Neural progenitor cell (in vitro differentiated cells): Measurements from ENCODE around the gene LRWD1.

Experiments
- EZH2 ChIP-seq: fragments of 200-600 bp; sonication (generic); IDR thresholded peaks from 2 replicates; pipeline ENCODE4 v1.6.1; 2017; ENCODE audit warnings: antibody characterized with exemption, mild to moderate bottlenecking, moderate library complexity
- EZH2phosphoT487 ChIP-seq: fragments of 200-600 bp; sonication (generic); IDR thresholded peaks from 2 replicates; pipeline ENCODE4 v1.6.1; 2017; ENCODE audit warnings: antibody characterized with exemption
- TF ChIP-seq, protein P1 (sequence below): fragments of 200-600 bp; sonication (generic); IDR thresholded peaks from 2 replicates; pipeline ENCODE4 v1.5.1; 2017; ENCODE audit warnings: antibody characterized with exemption, mild to moderate bottlenecking

DNA sequence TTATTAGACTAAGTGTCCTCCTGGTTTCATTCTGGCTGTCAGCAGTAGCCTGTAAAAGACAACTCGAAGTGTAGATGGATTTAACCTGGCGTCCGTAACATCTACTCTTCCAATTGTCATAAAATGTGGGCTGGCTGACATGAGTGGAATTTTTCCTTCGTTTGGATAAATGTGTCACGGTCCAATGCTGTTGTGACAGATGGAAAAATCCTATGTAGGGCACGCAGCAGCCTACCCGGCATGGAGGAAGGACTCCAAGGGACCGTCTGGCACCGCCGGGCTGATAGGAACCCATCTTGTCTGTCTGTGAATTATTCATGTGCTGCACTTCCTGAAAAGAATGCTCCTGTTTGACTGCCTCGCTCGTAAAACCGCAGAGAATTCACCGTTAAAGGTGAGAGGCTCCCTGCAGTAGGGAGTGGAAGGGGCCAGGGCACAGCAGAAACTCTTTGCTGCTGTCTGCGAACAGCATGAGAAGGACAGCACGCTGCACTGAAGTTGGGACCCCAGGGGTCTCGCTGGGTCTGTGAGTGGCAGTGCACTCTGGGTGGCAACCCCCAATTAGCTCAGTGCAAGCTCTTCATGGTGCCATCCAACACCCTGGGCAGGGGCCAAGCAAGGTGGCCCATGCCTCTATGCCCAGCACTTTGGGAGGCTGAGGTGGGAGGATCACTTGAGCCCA, 33.0 kb upstream of the LRWD1 start:
- TF ChIP-seq, protein P1, sequence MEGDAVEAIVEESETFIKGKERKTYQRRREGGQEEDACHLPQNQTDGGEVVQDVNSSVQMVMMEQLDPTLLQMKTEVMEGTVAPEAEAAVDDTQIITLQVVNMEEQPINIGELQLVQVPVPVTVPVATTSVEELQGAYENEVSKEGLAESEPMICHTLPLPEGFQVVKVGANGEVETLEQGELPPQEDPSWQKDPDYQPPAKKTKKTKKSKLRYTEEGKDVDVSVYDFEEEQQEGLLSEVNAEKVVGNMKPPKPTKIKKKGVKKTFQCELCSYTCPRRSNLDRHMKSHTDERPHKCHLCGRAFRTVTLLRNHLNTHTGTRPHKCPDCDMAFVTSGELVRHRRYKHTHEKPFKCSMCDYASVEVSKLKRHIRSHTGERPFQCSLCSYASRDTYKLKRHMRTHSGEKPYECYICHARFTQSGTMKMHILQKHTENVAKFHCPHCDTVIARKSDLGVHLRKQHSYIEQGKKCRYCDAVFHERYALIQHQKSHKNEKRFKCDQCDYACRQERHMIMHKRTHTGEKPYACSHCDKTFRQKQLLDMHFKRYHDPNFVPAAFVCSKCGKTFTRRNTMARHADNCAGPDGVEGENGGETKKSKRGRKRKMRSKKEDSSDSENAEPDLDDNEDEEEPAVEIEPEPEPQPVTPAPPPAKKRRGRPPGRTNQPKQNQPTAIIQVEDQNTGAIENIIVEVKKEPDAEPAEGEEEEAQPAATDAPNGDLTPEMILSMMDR, result no peak
- TF ChIP-seq EZH2phosphoT487 (no peak), EZH2 (no peak)
